Fibroblast of skin of back (primary cell): ENCODE results near the gene LIN28B. TPM values are rescaled to one million over a fixed set of nuclear protein-coding genes. Genes with fewer than 3 reads are reported as not detected.
"Not testable (repeated sequence)": the region's sequence is repeated elsewhere in the genome, so short reads cannot be mapped to it uniquely, and the experiment has no call there.

ENCODE experiments used
- DNase-seq: peaks from one replicate; pipeline ENCODE4 v3.0.0-alpha.2; 2013
- polyA plus RNA-seq, 2 experiments: library from polyadenylated mRNA; unstranded; fragments of 120-200 nt; gene quantifications; one replicate each; pipeline ENCODE4 v1.2.1, GENCODE V29; 2013; ENCODE audit not compliant: insufficient read length in 2 of 2

Gene LIN28B
- polyA plus RNA-seq (2013, experiment 1 of 2; ENCODE audit: insufficient read length) = not detected
- polyA plus RNA-seq (2013, experiment 2 of 2; ENCODE audit: insufficient read length) = not detected

DNA sequence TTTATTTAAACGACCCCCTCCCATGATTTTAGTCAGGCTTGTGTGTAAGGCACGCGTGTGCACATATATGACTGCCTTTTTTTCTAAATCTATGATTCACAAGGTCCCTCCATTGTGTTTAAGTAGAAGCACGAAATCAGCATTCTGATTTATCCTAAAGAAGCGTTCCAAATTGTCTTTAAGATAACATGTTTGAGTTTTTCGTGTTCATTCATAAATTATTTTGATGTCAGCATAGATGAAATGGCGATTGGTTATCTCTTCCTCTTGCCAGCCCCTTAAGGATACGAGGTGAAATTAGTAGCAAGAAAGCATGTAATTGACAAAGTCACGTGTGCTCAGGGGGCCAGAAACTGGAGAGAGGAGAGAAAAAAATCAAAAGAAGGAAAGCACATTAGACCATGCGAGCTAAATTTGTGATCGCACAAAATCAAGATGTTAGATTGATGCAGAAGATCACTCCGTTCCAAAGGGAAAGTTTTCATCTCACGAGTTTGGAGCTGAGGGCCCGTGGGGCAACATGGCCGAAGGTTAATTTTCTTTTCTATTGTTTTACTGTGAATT, at the start of gene LIN28B:
Gene LIN28B (plus strand): TSS at position 377 of the 564 bp plus-strand sequence. CDS start 144 bp downstream, at position 521.
- no peak for DNase-seq

- peak; percentile 2 for DNase-seq
These were observed 48.6 kb upstream of the LIN28B start for GRCh38 chr6:104908031-104908887.

- no peak for DNase-seq
These were observed 47.9 kb upstream of the LIN28B start for GRCh38 chr6:104908888-104909525.

- no peak for DNase-seq
These were observed 35.0 kb upstream of the LIN28B start for GRCh38 chr6:104921896-104922295.

- DNase-seq = no peak
These were observed 28.8 kb upstream of the LIN28B start for GRCh38 chr6:104928141-104928540.

- no peak for DNase-seq
These were observed 27.6 kb upstream of the LIN28B start for GRCh38 chr6:104929353-104929752.

GRCh38 chr6:104930939-104931338, 26.0 kb upstream of the LIN28B start:
- DNase-seq = no peak

- no peak for DNase-seq
These were observed 20.0 kb upstream of the LIN28B start for GRCh38 chr6:104936766-104937535.

GRCh38 chr6:104940238-104940892, 16.5 kb upstream of the LIN28B start:
- DNase-seq = no peak

DNA sequence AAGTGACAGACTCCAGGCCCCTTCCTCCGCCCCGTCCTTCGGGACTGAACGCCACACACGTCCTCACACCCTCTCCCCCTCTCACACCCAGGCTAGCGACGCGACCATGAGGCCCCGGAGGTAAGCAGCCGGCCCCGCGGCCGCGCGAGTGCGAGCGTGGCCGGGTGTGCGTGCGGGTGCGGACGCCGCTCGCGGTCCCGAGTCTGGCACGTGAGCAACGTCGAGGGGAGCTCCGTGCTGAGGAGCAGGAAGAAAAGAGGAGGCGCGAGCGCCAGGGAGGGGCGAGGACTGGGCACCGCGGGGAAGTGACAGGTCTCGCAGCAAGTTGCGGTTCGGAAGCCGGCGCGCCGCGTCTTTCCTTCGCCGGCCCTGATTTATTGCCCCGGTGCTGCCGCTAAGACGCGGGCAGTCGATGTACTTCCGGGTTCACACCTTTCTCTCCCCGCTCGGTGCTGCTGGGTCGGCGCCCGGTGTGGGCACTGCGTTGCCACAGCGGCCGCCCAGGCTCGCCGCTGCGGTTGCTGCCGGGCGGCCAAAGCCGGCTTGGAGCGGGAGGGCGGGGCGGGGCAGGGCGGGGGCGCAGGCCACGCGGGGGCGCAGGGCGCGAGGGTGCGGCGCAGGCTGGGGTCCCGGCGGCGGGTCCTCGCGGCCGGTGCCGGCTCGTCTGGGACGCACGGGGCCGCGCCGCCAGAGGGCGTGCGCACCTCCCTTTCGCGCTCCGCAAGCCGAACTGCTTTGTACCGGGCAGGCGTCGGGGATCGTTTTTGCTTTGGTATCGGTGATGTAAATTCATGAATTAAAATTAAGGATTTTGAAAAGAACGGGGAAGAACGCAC, 15.8 kb upstream of the LIN28B start:
- DNase-seq = peak; percentile 36

DNA sequence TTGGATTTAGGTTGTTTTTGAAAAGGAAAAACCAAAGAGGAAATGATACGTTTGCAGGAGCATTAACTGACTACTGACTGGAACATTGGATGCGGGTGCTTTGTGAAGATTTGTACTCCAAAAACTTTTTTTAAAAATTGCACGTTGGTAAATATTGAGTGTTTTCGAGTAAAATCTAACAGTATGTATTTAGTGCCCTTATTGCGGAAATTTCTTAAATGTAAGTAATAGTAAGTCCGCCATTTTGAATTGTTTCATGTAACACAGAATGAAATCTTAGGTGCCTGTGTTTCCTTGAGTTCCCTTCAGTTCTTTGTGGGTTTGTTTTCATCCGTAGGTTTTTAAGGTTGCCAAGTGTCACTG, 15.2 kb upstream of the LIN28B start:
- no peak for DNase-seq

DNA sequence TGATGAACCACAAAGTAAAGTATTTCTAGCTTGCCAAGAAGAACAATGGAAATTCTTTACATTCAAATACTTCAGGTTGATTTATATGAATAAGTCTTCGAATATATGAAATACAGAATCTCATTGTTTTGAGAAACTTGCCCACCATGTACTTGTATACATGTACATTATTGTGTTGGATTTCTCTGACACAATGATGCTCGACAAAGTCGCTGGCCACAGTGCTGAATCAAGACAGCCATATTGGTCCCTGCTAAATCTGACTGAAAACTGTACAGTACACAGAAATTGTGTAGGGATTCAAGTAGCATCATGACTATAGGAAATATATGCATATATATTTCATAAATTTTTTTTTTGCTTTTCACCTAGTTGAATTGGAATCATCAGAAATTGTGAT, 13.1 kb upstream of the LIN28B start:
- DNase-seq = peak; percentile 21

DNA sequence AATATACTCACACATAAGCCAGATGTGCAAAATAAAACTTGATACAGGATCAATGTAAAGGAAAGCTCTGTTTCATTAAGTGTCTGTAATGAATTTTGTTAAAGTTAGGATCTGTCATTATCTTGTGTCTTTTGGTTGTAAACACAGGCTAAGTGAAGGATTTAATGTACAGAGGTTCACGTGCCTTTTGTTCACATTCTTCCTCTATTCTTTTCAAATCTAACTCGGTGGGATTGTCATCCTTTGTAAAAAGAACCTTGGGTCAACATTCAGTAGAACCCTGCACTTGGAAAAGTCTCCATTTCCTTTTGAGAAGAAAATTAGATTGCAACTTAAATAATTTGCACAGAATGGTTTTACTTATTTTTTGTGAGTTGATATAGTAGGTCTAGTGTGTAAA, 7.7 kb upstream of the LIN28B start:
- DNase-seq = no peak

DNA sequence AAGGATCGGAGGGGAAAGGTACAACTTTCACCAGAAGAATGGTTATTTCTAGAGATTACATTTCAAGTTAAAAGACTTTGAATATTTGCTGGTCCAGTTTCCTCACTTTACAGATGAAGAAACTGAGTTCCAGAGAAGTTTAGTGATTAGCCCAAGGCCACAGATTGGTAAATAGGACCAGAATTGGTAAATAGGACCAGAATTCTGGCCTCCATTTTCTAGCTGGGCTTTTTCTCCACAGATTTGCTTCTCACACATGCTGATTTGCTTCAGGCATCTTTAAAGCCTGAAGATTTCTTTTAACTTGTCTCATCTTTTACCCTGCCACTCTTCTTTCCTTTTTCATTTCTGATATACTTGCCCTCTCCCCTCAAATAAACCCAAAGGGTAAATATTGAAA, 5.2 kb upstream of the LIN28B start:
- DNase-seq = no peak

DNA sequence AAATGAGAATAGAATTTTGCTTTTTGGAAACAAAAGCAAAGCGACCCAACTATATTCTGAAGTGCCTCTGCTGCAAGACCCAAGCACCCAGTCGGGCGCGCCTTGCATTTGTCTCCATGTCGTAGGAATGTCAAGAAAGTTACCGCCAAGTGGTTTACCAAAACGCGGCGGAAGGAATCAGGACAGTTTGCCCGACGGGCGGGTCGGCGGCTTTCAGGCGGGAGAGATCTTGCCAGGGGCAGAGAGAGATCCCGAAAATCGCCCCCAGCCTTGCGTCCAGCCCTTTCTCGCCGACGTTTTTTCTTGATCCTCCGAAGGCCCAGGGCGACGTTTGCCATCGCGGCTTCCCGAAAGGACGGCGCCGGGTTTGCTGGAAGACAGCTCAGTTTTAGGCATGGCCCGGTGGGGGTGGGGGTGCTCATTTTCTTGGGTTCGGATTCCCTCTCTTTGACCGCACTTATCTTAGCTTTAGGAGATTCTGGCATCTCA, 4.0 kb upstream of the LIN28B start:
- DNase-seq = no peak

DNA sequence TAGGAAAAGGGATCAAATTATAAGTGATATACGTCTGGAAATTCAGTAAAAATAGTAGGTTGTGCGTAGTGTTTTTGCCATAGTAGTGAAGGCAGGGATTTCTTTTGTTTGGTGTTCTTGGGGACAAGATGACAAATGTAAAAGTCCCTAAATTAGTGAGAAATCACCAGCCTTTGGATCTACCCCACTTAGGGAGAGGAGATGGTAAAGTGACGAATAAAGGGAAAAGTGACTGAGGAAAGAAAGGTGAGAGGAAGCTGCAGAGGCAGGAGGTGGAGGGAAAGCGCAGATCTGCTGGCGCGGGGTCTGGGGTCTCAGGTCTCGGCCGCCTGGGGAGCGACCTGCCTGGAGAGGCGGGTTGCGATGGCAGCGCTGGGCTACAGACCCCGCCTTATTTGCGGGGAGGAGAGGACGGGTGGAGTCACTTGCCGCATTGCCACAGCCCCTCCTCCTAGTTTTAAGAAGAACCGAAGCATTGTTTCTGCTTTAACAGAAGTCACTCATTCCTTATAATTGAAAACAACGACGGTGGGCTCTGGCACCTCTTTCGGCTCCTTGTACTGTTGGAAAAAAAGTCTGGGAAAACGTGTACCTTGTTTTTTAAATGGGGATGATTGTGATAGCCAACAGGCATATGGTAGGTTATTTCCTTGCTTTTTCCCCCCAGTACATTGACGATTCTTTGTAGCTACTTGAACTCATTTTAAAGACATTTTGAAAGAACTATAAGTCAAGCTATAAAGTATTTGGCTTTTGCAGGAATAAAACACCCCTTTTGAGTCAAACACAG, 3.3 kb upstream of the LIN28B start:
- not testable (repeated sequence) for DNase-seq

DNA sequence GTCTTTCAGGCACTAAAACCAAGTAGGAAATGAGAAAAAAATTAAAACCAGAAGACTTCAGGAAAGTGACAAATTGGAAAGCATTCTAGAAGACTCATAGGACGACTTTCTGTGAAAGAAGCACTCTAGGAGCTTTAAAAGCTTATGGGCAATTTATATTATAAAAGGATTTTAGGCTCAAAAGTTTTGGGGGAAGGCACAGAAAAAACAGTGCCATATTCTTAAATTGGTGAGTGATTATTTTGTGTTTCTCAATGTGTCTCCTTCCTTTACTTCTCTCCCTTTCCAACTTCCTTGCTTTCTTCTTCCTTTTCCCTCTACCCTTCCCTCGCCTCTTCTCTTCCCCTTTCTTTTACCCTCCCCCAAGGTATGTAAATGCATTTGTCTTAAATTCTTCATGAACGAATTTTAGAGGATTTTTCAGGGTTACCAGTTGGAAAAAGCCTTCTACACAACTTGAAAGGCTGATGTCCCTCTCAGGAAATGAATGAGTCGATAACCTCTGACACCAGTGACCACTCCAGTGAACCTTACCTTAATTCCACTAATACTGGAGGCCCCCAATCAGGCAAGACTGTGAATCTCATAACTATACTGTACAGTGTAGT, 2.6 kb upstream of the LIN28B start:
- DNase-seq = no peak

GRCh38 chr6:104955491-104955890, 1.4 kb upstream of the LIN28B start:
- DNase-seq = no peak

DNA sequence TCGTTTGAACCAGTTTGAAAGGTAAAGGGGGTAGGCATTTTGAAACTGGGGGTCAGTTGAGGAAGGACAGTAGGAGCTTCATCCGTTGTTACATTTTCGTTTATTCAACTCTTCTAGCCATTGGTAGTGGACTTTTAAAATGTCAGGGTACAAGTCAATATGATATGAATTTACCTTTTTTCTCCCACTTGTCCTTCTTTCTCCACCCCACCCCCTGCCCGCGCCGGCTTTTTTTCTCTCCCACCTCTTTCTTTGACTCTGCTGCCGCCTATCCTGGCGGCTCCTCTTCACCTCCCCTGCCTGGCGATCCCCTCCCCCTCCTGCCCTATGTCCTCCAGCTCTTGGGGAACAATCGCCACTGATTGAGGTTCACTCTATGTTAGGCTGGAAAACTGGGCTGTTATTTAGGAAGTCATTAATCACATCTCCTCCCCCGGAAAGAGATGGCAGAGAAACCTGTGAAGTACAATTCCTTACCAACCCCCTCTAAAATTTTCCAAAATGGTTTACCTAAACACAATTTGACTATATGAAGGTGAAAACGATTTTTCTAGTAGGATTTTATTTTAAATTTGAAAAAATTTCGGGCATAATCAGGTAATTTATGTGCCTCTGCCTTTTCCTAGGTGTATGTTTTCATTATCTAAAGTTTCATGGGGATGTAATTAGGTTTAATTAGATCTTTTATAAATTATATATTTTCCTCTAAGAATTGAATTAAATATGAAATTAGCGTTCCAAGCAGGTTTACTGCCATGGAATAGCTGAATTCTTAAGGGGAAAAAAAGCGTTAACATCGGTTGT, 778 bp upstream of the LIN28B start:
- no peak for DNase-seq
